ENCODE data around the gene HLCS.
"Not testable (repeated sequence)": the region's sequence is repeated elsewhere in the genome, so short reads cannot be mapped to it uniquely, and the experiment has no call there.

Gene HLCS

DNA sequence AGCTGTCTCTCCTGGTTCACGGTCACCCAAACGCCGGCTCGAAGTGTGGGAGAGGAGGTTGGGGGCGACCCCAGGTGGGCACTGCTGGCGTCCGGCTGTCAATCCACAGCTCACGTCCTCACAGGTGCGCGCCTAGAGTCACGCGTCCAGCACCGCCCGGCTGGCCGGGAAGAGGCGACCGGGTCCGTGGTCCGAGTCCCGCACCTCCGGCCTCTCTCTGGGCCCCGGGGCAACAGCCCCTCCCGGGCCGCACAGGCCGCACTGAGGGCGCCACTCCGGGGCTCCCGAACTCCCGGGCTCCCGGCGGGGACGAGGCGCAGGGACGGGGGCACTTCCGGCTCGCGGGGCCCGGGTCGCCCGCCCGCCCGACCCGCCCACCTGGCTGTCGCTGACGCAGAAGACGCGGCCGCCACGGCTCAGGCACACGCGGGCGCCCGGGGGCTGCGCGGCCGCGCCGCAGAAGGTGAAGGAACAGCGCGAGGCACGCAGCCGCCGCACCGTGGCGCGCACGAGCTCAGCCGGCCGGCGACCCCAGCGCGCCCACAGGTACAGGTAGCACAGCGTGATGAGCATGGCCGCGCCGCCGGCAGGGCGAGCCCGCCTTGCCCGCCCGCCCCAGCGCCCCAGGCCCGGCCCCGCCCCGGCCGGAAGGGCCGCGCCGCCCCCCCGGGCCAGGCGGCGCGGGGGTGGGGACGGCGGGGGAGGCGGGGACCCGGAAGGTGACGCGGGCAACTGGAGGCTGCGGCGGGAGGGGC lies at the start of gene HLCS:
Gene HLCS (minus strand): TSS at position 604 of the 755 bp plus-strand sequence. CDS start 31 bp downstream, at position 573.
- DNase-seq, result peak in 11 of 14 donors; percentile 6 to 77 (median 43)

DNA sequence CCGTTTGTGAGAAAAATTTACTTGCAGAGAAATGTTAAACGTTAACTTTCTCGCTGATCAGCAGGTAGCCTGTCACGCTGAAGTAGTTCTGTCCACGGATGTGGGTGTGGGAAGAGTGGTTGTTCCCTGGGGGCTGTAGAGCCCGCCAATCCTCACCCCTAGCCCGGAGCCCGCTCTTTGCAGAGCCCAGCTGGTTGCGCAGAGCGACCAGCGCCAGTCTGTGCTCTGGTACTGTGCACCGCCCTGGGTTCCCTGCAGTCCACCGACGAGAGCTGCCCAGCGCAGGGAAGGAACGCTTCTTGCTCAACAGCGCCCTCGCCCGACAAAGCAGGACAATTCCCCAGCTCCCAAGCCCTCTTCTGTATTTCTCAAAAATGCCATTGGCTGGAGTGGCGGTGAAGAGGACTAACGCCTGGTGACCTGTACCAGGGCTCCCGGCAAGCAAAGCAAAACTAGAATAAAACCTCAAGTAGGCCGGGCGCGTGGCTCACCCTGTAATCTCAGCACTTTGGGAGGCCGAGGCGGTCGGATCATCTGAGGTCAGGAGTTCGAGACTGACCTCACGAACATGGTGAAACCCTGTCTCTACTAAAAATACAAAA lies 43.4 kb upstream of the HLCS start:
- peak; percentile 10 to 78 (median 50) for DNase-seq

DNA sequence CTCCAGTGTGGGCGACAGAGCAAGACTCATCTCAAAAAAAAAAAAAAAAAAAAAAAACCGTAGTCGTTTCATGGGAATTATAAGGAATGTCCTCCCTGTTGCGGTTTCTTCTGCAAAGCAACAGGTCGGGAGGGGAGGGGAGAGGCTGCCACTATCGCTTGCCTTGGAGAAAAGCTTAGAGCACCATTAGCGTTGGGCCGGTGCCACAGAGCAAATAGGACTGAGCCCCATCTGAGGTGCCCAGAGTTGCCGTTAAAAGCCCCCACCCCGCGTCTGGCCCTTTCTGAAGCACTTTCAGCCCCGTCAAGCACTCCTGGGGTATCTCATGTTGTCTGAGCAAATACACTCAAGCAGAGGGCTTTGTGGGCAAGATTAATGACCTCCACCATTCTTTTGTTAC lies 42.3 kb upstream of the HLCS start:
- no peak for DNase-seq

DNA sequence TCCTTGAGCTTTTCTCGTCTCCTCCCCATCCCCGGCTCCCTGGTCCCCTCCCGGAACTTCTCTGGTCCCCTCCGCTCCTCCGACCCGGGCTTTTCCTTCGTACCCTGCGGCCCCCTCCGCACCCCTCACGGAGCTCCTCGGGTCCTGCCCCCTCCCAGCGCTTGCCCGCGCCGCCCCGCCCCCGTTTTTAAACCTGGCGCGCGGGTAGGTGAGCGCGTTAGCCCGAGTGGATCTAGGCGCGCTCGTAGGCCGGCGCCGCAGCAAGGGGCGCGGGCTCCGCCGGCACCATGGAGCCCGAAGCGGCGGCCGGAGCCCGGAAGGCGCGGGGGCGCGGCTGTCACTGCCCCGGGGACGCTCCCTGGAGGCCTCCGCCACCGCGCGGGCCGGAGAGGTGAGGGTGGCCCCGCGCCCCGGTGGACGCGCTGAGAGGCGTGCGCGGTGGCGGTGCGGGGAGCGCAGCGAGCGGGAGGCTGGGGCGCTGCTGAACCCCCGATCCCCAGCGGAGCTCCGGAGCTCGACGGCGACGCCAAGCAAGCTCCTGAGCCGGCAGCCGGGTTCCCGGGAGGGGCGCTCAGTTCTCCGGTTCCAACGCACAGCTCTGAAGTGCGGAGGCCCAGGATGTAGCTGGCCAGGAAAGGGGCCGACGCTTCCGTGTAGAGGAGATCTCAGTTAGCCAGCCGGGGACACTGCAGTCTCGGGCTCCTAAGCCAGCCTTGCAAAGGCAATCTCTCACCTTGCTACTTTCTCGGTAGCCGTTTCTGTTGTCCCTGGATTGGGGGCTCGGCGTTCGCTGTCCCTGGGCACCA lies 40.2 kb upstream of the HLCS start, which contains the start of gene RIPPLY3:
Gene RIPPLY3 (plus strand): TSS at position 217 of the 806 bp plus-strand sequence. CDS start 71 bp downstream, at position 288.
- no peak for DNase-seq

DNA sequence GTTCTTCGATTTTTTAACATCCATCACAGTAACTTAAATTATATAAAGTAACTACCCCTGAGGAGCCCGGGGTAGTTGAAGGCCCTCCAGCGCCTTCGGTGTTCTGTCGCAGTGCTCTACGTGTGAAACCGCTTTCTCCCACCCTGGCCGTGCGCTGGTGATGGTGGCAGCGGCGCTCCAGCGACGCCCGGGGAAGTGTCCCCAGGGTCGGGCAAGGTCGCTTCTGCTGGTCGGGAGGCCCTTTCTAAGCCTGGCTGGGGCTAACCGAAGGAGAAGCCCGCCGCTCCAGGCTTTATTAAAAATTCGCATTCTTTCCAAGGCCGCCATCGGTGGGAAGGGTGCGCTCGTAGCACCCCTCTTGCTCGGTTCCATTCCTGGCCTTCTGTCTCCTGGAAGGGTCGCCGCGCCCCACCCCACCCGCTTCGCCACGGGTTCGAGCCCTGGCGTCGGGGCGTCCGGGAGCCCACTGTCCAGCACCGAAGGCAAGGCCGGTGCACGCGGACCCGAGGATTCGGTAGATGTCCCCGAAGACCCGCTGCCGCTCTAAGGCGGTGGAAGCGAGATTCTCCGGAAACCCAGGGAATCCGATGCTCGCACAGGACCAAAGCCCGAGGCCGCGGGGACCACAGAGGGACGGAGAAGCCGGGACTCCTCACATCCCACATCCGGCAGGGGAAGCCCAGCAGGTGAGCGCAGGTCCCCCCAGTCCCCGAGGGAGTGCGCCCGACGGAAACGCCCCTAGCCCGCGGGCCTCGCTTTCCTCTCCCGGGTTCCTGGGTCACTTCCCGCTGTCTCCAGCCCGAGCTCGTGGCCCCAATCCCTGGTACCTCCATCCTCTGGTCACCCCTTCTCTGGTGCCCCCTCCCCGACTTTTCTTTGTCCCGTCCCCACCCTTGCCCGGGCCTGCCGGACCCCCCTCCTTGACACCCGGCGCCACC lies 39.3 kb upstream of the HLCS start:
- no peak for DNase-seq

DNA sequence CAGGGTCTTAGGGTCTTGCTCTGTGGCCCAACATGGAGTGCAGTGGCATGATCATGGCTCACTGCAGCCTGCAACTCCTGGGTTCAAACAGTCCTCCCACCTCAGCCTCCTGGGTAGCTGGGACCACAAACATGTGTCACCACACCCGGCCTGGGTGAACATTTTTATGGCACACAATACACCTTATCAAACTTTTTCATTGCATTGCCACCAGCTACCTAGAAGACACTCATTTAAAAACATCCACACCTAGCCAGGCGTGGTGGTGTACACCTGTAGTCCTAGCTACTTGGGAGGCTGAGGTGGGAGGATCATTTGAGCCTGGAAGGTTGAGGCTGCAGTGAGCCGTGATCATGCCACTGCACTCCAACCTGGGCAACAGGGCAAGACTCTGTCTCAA lies 37.4 kb upstream of the HLCS start:
- not testable (repeated sequence) for DNase-seq

DNA sequence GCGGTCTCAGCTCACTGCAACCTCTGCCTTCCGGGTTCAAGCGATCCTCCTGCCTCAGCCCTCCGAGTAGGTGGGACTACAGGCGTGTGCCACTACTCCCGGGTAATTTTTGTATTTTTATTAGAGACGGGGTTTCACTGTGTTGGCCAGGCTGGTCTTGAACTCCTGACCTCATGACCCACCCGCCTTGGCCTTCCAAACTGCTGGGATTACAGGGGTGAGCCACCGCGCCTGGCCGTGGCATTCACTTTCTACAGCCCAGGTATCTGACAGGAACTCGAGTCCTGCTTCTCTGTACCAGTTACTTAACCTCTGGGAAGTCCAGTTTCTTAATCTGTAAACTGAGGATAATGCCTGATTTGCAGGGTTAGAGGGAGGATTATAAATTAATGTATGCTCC lies 36.4 kb upstream of the HLCS start:
- DNase-seq, result not testable (repeated sequence)

DNA sequence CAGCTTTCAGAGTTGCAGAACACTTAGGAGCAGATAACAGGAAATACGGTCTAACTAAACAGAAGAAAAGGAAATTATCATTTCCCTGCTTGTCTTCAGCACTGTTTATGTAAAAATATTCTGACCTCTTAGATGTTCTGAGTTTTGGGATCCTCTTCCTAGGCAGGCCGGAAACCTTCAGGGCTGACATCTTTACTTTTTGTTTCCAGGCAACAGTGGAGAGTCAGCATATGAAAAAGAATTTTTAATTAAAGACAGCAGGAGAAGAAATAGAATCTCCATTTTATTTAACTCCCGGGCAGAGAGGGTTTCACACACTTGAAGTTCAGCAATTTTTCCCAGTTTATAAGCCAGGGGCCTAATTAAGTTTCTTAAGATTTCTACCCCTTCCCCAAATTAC lies 35.0 kb upstream of the HLCS start:
- DNase-seq, result no peak

DNA sequence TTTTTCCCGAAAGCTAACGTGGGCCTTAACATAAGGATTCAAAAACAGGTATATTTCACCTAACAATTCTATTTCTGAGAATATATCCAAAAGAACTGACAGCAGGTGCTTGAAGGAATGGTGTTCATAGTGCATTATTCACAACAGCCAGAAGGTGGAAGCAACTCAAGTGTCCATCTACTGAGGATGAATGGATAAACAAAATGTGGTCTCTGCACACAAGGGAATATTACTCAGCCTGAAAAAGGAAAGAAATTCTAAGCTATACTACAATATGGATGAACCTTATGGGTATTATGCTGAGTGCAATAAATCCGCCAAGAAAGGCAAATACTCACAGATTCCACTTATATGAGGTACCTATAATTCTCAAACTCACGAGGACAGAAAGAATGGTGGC lies 33.9 kb upstream of the HLCS start:
- no peak for DNase-seq

DNA sequence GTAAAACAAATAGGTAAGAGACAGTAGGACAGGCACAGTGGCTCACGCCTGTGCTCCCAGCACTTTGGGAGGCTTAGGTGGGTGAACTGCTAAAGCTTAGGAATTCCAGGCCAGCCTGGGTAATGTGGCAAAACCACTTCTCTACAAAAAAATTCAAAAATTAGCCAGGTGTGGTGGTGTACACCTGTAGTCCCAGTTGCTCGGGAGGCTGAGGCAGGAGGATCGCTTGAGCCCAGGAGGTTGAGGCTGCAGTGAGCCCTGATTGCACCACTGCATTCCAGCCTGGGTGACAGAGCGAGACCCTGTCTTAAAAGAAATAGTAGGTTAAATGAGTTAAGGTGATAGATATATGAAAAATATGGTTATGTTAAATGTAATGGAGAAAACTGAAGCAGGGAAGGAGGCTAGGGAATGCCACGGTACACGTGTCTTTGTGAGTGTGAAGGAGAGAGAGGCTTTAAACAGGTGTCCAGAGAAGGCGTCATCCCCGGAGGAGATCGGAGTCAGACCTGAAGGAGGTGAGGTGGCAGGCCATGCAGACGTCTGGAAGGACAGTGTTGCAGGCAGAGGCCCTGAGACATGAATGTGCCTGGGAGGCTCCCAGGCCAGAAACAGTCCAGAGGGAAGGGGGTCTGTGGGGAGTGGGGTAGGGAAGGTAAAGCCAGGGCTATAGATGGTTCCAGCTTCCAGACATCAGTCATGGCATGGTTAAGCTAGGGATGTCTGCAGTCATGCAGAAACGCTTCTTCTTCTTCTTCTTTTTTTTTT lies 32.8 kb upstream of the HLCS start:
- DNase-seq, result no peak

DNA sequence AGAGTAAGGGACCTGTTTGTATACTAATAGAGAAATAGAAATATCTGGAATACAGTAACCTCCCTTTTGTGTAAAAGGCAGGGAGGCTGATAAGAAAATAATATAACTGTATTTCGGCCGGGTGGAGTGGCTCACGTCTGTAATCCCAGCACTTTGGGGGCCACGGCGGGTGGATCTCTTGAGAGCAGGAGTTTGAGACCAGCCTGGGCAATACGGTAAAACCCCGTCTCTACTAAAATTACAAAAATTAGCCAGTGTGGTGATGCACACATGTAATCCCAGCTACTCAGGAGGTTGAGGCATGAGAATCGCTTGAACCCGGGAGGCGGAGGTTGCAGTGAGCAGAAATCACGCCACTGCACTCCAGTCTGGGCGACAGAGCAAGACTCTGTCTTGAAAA lies 28.8 kb upstream of the HLCS start:
- DNase-seq, result not testable (repeated sequence)

DNA sequence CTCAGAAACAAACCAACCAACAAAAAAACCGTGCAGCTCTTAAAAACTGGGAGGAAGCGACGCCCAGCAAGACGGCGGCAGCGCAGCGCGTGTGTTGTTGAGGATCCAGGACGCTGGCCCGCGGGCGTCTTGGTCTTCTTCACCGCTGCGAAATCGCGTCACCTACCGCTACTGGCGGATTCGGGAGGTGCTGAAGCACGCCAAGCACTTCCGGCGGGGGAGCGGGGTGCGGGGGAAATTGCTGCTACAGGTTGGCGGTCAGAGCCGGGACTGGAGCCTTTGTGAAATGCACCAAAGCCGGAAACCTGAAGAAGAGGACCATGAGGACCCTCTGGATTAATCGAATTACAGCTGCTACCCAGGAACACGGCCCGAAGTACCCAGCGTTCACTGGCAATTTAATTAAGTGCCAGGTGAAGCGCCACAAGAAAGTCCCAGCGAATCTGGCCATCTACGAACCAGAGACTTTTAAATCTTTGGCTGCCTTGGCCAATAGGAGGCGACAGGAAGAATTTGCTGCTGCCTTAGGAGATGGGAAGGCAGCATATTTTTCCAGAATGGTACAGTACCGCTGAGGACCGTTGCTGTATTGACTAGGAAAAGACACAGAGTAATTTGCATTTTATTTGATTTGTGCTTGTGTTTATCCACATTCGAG lies 28.2 kb upstream of the HLCS start:
- DNase-seq, result no peak

DNA sequence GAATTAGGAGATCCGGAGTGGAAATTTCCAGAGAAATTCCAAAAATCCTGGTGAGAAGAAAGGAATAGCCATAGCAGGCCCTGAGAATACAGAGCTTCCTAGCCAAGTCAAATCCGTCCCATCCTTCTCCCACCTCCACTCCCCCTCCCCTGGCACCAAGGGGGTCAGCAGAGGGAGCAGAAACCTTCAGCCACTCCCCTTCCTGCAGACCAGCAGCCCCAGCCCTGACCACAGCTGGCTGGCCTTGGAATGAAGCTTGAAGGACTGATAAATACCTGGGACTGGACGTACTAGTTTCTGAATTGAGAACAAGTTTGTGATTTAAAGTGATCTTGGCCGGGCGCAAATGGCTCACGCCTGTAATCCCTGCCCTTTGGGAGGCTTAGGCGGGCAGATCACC lies 26.2 kb upstream of the HLCS start:
- no peak for DNase-seq

DNA sequence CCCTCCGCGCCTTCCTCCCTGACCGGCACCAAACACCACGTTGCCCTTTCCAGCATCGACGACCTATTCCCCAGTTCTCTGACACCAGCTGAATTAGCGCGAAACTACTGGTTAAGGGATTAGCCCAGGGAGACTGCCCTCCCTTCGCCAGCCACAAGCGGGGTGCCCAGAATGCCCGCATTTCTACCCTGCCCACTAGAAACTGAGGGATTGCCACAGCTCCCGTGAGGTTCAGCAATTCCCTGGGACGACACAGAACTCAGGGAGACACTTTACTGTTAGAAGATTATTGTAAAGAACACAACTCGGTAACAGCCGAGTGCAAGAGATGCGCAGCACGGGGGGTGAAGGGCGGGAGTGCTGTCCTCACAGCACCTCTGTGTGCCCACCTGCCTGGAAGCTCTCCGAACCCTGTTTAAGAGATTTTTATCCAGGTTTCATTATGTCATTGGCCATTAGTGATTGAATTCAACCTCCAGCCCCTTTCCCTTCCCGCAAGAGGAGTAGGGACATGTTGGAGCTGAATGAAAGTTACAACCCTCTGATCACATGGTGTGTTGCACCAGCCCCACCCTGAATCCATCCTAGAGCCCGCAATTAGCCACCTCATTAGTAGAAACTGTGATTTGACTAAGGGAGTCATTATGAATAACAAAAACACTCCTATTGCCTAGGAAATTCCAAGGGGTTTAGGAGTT lies 24.2 kb upstream of the HLCS start:
- DNase-seq, result peak in 1 of 14 donors; percentile 35

DNA sequence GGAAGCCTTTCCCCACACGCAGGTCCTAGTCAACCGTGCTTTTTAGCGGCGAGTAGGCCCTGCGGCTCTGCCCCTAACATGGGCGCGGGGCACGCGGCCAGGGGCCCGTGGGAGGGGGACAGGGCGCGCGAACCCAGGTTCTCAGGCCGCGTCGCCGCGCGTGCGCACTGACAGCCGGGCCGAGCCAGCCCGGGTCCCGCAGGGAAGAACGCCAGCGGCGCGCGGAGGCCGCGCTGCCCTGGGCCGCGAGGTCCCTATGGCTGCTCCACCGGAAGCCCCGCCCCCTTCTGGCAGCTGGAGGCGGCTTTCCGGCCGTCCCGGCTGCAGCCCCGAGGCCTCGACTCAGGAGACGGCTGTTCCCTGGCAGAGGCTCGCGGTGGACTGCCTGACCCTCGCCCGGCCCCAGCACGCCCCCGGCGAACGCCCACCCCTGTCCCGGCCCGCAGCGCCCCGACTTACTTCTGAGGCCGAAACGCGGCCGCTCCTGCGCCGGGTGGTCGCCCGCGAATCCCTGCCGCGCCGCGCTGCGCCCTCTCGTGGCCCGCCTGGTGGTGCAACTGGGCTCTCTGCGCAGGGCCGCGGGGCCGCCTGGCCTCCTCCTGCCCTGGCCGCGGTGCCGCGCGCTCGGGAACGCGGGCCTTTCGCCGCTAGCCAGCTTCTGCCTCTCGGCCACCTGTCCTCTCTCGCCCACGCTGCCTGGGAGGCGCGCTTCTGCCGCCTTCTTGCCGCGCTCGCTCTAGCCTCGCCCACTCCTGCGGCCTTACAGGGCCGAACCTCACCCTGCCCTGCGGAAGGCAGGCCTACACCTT lies 23.4 kb upstream of the HLCS start:
- DNase-seq, result peak; percentile 80 to 99 (median 95)

DNA sequence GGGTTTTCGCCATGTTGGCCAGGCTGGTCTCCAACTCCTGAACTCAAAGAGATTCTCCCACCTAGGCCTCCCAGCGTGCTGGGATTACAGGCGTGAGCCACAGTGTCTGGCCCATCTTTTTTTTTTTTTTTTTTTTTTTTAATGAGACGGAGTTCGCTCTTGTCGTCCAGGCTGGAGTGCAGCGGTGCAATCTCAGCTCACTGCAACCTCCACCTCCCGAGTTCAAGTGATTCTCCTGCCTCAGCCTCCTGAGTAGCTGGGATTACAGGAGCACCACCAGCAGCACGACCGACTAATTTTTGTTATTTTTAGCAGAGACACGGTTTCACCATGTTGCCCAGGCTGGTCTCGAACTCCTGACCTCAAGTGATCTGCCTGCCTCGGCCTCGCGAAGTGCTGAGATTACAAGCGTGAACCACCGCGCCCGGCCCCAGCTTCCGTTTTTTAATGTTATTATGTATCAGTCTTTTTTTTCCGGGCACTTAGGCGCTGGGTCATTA lies 22.8 kb upstream of the HLCS start:
- DNase-seq, result not testable (repeated sequence)

DNA sequence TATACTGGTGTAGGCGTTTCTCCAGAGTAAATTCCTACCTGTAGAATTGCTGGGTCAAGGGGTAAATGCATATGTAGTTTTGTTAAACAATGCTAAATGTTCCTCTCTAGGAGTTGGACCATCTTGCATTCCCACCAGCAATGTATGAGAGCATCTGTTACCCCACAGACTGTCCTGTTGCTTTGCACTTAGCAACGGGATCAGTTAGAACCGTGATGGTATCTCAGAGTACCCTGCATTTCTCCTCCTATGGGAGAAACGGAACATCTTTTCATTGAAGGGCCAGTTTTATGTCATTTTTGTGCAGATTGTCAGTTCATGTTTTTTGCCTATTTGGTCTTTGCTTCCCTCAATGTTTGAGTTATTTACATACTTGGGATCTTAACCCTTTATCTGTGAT lies 22.1 kb upstream of the HLCS start:
- no peak for DNase-seq

DNA sequence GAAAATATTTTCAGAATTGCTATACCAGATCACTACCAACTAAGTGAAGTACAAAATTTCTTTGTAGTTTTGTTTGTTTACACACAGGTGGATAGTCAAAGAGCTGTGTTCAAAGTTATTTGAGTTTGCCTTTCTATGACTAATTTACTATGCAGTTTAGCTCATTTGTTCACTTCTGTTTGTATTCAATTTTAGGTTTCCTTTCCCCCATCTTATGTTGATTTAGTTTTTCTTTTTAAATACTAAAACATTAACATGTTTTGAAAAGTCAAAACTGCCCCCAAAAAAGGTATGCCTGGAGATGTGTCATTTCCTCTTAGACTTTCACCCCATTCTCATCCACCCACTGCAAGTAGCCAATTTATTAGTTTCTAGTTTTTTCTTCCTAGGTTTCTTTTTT lies 21.4 kb upstream of the HLCS start:
- DNase-seq, result no peak
